Liver (tissue), 9 donors: ENCODE results near the gene TMTC1. TPM values are rescaled to one million over a fixed set of nuclear protein-coding genes. Genes with fewer than 3 reads are reported as not detected.
A peak's percentile ranks its signal among the peaks of the same experiment; 100 is the strongest.

ENCODE experiments used
- DNase-seq: peaks from one replicate; pipeline ENCODE4 v3.0.0-alpha.2; 2017; ENCODE audit warnings: low spot score
- H3K27ac ChIP-seq, 2 donors: one replicate each; pipeline ENCODE4 v1.7.0; 2013; ENCODE audit warnings: inconsistent platforms in 2 of 2, low read length in 2 of 2, control low read depth in 1 of 2, low read depth in 1 of 2, mild to moderate bottlenecking in 1 of 2
- H3K27me3 ChIP-seq, 4 donors: one replicate each; pipeline versions ENCODE4 v1.6.1 to v1.7.0; 2013; ENCODE audit warnings: low read length in 3 of 4, inconsistent platforms in 1 of 4, mild to moderate bottlenecking in 1 of 4, moderate library complexity in 1 of 4; ENCODE audit not compliant: control insufficient read depth in 4 of 4, insufficient read depth in 4 of 4
- H3K36me3 ChIP-seq, 4 donors: one replicate each; pipeline versions ENCODE4 v1.6.1 to v1.7.0; 2013; ENCODE audit warnings: low read length in 3 of 4, mild to moderate bottlenecking in 3 of 4, low read depth in 1 of 4, moderate library complexity in 1 of 4; ENCODE audit not compliant: control insufficient read depth in 4 of 4, insufficient read depth in 3 of 4
- H3K4me1 ChIP-seq, 4 donors: one replicate each; pipeline versions ENCODE4 v1.6.1 to v1.7.0; 2013; ENCODE audit warnings: low read length in 3 of 4, mild to moderate bottlenecking in 3 of 4, moderate library complexity in 1 of 4; ENCODE audit not compliant: control insufficient read depth in 4 of 4, insufficient read depth in 4 of 4
- H3K4me3 ChIP-seq, 3 donors: one replicate each; pipeline versions ENCODE4 v1.6.1 to v1.7.0; 2013; ENCODE audit warnings: low read length in 3 of 3, control low read depth in 1 of 3, low read depth in 1 of 3, mild to moderate bottlenecking in 1 of 3
- H3K9ac ChIP-seq, 2 donors: one replicate each; pipeline ENCODE4 v1.7.0; 2013; ENCODE audit warnings: low read length in 2 of 2, mild to moderate bottlenecking in 2 of 2, moderate library complexity in 2 of 2, control low read depth in 1 of 2, low read depth in 1 of 2
- H3K9me3 ChIP-seq, 4 donors: one replicate each; pipeline versions ENCODE4 v1.6.1 to v1.7.0; 2013; ENCODE audit warnings: low read length in 3 of 4; ENCODE audit not compliant: control insufficient read depth in 4 of 4
- ATF3 ChIP-seq: IDR thresholded peaks from 2 replicates; pipeline ENCODE4 v1.6.1; 2016; ENCODE audit warnings: antibody characterized with exemption
- CTCF ChIP-seq: fragments of 150-350 bp; IDR thresholded peaks from 2 replicates; pipeline ENCODE4 v1.5.1; 2017; ENCODE audit warnings: improper control_type of control experiment, low read depth, low read length; ENCODE audit not compliant: missing input control
- EGR1 ChIP-seq, 2 donors: IDR thresholded peaks; 2 replicates each; pipeline ENCODE4 v1.6.1; 2016 to 2018; ENCODE audit warnings: antibody characterized with exemption in 2 of 2, low read depth in 2 of 2
- FOXA1 ChIP-seq: IDR thresholded peaks from 2 replicates; pipeline ENCODE4 v1.6.1; 2016; ENCODE audit warnings: antibody characterized with exemption
- FOXA2 ChIP-seq: IDR thresholded peaks from 2 replicates; pipeline ENCODE4 v1.6.1; 2016; ENCODE audit warnings: antibody characterized with exemption
- HNF4G ChIP-seq: IDR thresholded peaks from 2 replicates; pipeline ENCODE4 v1.6.1; 2016; ENCODE audit warnings: antibody characterized with exemption
- JUND ChIP-seq, 2 donors: IDR thresholded peaks; 2 replicates each; pipeline ENCODE4 v1.6.1; 2016; ENCODE audit warnings: antibody characterized with exemption in 2 of 2
- MAX ChIP-seq: IDR thresholded peaks from 2 replicates; pipeline ENCODE4 v1.6.1; 2016; ENCODE audit warnings: antibody characterized with exemption
- NR2F2 ChIP-seq: IDR thresholded peaks from 2 replicates; pipeline ENCODE4 v1.6.1; 2016; ENCODE audit warnings: antibody characterized with exemption
- RAD21 ChIP-seq, 2 donors: IDR thresholded peaks; 2 replicates each; pipeline ENCODE4 v1.6.1; 2016; ENCODE audit warnings: antibody characterized with exemption in 2 of 2, mild to moderate bottlenecking in 2 of 2
- REST ChIP-seq: IDR thresholded peaks from 2 replicates; pipeline ENCODE4 v1.6.1; 2016; ENCODE audit warnings: antibody characterized with exemption, mild to moderate bottlenecking
- RXRA ChIP-seq, 2 donors: IDR thresholded peaks; 2 replicates each; pipeline ENCODE4 v1.6.1; 2017 to 2018; ENCODE audit warnings: antibody characterized with exemption in 2 of 2, mild to moderate bottlenecking in 1 of 2
- SP1 ChIP-seq: IDR thresholded peaks from 2 replicates; pipeline ENCODE4 v1.6.1; 2018; ENCODE audit warnings: antibody characterized with exemption, mild to moderate bottlenecking
- TAF1 ChIP-seq: conservative IDR thresholded peaks from 2 replicates; pipeline ENCODE4 v1.6.1; 2016; ENCODE audit warnings: antibody characterized with exemption, mild to moderate bottlenecking
- YY1 ChIP-seq: IDR thresholded peaks from 2 replicates; pipeline ENCODE4 v1.6.1; 2016; ENCODE audit warnings: antibody characterized with exemption, mild to moderate bottlenecking
- ZBTB33 ChIP-seq: IDR thresholded peaks from 2 replicates; pipeline ENCODE4 v1.6.1; 2016; ENCODE audit warnings: antibody characterized with exemption
- WGBS: extraction: QIAGEN DNeasy Blood & Tissue Kit; methylation state at CpG from one replicate; pipeline ENCODE4 v1.1.7; 2013; 5-methylcytosine and 5-hydroxymethylcytosine counted together
- polyA plus RNA-seq, 2 donors: library from polyadenylated mRNA; stranded (reverse) in 1 of 2; unstranded in 1 of 2; fragments of 200-250 nt in 1 of 2; fragments of >200 nt in 1 of 2; fragmentation: Nextera tagmentation in 1 of 2; extraction: Ambion mirVana in 1 of 2; gene quantifications; one replicate each; pipeline versions ENCODE4 v1.2.1 to v1.2.3, GENCODE V29; 2013 to 2015
- total RNA-seq, 2 donors: library from RNA; depleted of rRNA; stranded (reverse); fragments of >200 nt; gene quantifications; one replicate each; pipeline ENCODE4 v1.2.3, GENCODE V29; 2014
- donor health status: healthy.
- donor health status: healthy.
- donor health status: healthy.
- donor health status: healthy.
- donor health status: healthy.

The TMTC1 gene
- total and polyA plus RNA-seq, 4 donors, result 0.76 to 3.3 (median 2.1) TPM

- Histone ChIP-seq H3K27me3 (no peaks in the 10 kb centered on the region), H3K9me3 (no peaks in the 10 kb centered on the region), H3K4me1 (peaks cover 6 to 11% (median 7%) of the 10 kb centered on the region in 4 donors), H3K36me3 (no peaks in the 10 kb centered on the region), H3K9ac (no peak overlapping the region), H3K4me3 (no peak overlapping the region), H3K27ac (no peak overlapping the region)
- no peak for DNase-seq
- WGBS, result 4% methylated on average over 1 of the region's 1 CpG
- TF ChIP-seq NR2F2 (peak; percentile 48), RXRA (IDR thresholded peaks at IDR 0.05) (no peak), TAF1 (no peak)
Measured at GRCh38 chr12:29578070-29578469, 205.7 kb downstream of the TMTC1 start.

GRCh38 chr12:29574500-29574899 is 209.2 kb downstream of the TMTC1 start:
- TF ChIP-seq EGR1 (IDR thresholded peaks at IDR 0.05; ENCODE audit: low read depth in 2 of 2), result no peak
- TF ChIP-seq JUND (IDR thresholded peaks at IDR 0.05), result no peak
- TF ChIP-seq NR2F2, result no peak
- no peak for TF ChIP-seq TAF1
- TF ChIP-seq MAX, result no peak
- TF ChIP-seq REST, result no peak
- TF ChIP-seq YY1, result no peak
- no peak for TF ChIP-seq HNF4G
- TF ChIP-seq FOXA1, result no peak
- TF ChIP-seq SP1, result no peak
- TF ChIP-seq CTCF, result no peak
- no peak for TF ChIP-seq FOXA2
- no peak for TF ChIP-seq ATF3
- no peak for TF ChIP-seq ZBTB33
- TF ChIP-seq RXRA (IDR thresholded peaks at IDR 0.05), result no peak
- TF ChIP-seq RAD21 (IDR thresholded peaks at IDR 0.05), result no peak
- no peak overlapping the region for H3K27ac ChIP-seq
- WGBS, result 78% methylated on average over 4 of the region's 4 CpGs

More at GRCh38 chr12:29574500-29574899, 209.2 kb downstream of the TMTC1 start:
- DNase-seq, result no peak
- H3K4me3 ChIP-seq, result no peak overlapping the region
- no peaks in the 10 kb centered on the region for H3K9me3 ChIP-seq
- H3K9ac ChIP-seq, result no peak overlapping the region
- H3K4me1 ChIP-seq, result no peaks in the 10 kb centered on the region
- no peaks in the 10 kb centered on the region for H3K27me3 ChIP-seq
- peaks cover 0 to 5% (median 0%) of the 10 kb centered on the region in 4 donors for H3K36me3 ChIP-seq
